Upper lobe of left lung (tissue), 6 donors: Measurements from ENCODE around the gene MAP4K2. TPM values are rescaled to one million over a fixed set of nuclear protein-coding genes. Genes with fewer than 3 reads are reported as not detected.

Experiments used
- ATAC-seq, 2 donors: fragments of 200-7000 bp; cut with Tn5 transposase; one replicate each; pipeline ENCODE4 v1.9.1; 2022; ENCODE audit warnings: mild to moderate bottlenecking in 2 of 2, moderate library complexity in 2 of 2; ENCODE audit not compliant: low FRiP score in 2 of 2
- DNase-seq, 2 donors: peaks; one replicate each; pipeline ENCODE4 v3.0.0-alpha.2; 2019 to 2020
- H3K27ac ChIP-seq, 4 donors: fragments of 200-600 bp; sonication (generic); one replicate each; pipeline ENCODE4 v1.5.1; 2016 to 2019
- H3K27me3 ChIP-seq, 4 donors: fragments of 200-600 bp; sonication (generic); one replicate each; pipeline ENCODE4 v1.5.1; 2017 to 2019
- H3K36me3 ChIP-seq, 4 donors: fragments of 200-600 bp; sonication (generic); one replicate each; pipeline ENCODE4 v1.5.1; 2016 to 2019
- H3K4me1 ChIP-seq, 4 donors: fragments of 200-600 bp; sonication (generic); one replicate each; pipeline ENCODE4 v1.5.1; 2018 to 2019
- H3K4me3 ChIP-seq, 4 donors: fragments of 200-600 bp; sonication (generic); one replicate each; pipeline ENCODE4 v1.5.1; 2017 to 2019; ENCODE audit warnings: mild to moderate bottlenecking in 2 of 4, moderate library complexity in 1 of 4
- H3K9me3 ChIP-seq, 4 donors: fragments of 200-600 bp; sonication (generic); one replicate each; pipeline ENCODE4 v1.5.1; 2018 to 2019
- EP300 ChIP-seq, 4 donors: sonication (generic); formaldehyde crosslinking; IDR thresholded peaks; one replicate each; pipeline ENCODE4 v1.5.1; 2017; ENCODE audit warnings: antibody characterized with exemption in 4 of 4, control low read depth in 2 of 4
- POLR2A ChIP-seq, 4 donors: fragments of 450-650 bp; IDR thresholded peaks; one replicate each; pipeline ENCODE4 v1.5.1; 2016 to 2017; ENCODE audit warnings: antibody characterized with exemption in 4 of 4, mild to moderate bottlenecking in 2 of 4
- POLR2AphosphoS5 ChIP-seq, 2 donors: sonication (generic); formaldehyde crosslinking; IDR thresholded peaks; one replicate each; pipeline ENCODE4 v1.5.1; 2017; ENCODE audit warnings: antibody characterized with exemption in 2 of 2
- WGBS, 2 donors: methylation state at CpG; one replicate each; pipeline ENCODE4 v1.1.5; 2017 to 2018; 5-methylcytosine and 5-hydroxymethylcytosine counted together
- total RNA-seq, 6 donors: library from RNA; depleted of rRNA in 4 of 6; stranded (reverse); fragments of >200 nt in 4 of 6; gene quantifications; one replicate each; pipeline versions ENCODE4 v1.1.0 to v1.2.1, GENCODE V29; 2016 to 2021
- TF ChIP-seq, protein P1 (sequence below), 6 experiments: fragments of 450-650 bp in 4 of 6; fragments of 200-600 bp in 2 of 6; sonication (generic) in 2 of 6; IDR thresholded peaks; one replicate each; pipeline ENCODE4 v1.5.1; 2016 to 2019; ENCODE audit warnings: antibody characterized with exemption in 6 of 6
- donor health status: DM: no; HTN: no; CAD: no; lungs with moderate emphysema.
- donor health status: DM: no; HTN: yes; CAD: no; lungs with severe emphysema.

Gene MAP4K2
- total RNA-seq, 6 donors from 2014 or later: 19.0 to 84.7 (median 29.2) TPM

DNA sequence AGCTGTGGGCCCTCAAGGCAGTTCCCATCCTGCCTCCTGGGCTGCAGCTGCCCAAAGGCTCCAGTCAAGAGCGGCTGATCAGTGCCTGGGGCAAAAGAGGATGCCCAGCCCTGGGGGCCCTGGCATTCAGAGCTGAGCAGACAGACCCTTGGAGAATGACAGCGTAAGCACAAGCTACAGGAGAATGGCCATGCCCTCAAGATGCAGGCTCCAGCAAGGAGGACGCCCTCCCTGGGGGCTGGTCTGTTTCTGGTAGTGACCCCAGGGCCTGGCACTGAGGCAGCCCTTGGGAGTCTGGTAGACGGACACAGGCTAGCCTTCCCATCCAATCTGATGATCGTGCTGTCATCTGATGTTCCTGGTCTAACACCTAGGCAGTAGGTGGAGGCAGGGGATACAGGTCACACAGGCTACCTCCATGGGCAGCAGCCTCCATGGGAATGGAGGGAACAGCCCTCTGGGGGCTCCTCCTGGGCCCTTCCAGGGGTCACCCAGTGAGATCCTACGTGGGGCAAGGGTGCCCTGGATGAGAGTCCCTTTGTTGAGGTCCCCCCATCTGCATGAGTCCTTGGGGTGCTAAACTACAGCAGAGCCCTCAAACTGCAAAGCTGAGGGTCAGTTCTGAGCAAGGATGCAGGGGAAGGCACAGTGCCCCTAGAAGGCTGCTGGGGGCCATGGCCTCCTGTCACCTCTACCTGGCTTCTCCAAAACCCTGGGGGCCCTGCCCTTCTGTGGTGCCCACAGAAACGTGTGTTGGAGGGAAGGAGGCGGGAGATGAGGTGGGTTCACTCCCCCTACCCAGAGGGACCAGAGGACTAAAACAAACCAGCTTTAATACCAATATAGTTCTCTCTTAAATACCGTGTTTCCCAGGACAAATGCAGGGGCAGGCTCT lies 14.4 kb downstream of the MAP4K2 start:
- no peak overlapping the region for H3K4me3 ChIP-seq
- peaks cover 0 to 48% (median 30%) of the 10 kb centered on the region in 4 donors for H3K36me3 ChIP-seq
- DNase-seq: no peak
- 78 to 92% methylated on average over 5 to 9 of the region's 9 CpGs for WGBS, 2 donors
- peak overlapping the region in 3 of 4 donors; percentile 33 to 61 (median 42) for H3K27ac ChIP-seq
- no peak for ATAC-seq
- H3K9me3 ChIP-seq: no peaks in the 10 kb centered on the region
- no peaks in the 10 kb centered on the region for H3K27me3 ChIP-seq
- H3K4me1 ChIP-seq: peaks cover 0 to 11% (median 5%) of the 10 kb centered on the region in 4 donors
- TF ChIP-seq EP300 (IDR thresholded peaks at IDR 0.05) (no peak), POLR2A (IDR thresholded peaks at IDR 0.05) (no peak), POLR2AphosphoS5 (IDR thresholded peaks at IDR 0.05) (no peak)
- TF ChIP-seq, protein P1, sequence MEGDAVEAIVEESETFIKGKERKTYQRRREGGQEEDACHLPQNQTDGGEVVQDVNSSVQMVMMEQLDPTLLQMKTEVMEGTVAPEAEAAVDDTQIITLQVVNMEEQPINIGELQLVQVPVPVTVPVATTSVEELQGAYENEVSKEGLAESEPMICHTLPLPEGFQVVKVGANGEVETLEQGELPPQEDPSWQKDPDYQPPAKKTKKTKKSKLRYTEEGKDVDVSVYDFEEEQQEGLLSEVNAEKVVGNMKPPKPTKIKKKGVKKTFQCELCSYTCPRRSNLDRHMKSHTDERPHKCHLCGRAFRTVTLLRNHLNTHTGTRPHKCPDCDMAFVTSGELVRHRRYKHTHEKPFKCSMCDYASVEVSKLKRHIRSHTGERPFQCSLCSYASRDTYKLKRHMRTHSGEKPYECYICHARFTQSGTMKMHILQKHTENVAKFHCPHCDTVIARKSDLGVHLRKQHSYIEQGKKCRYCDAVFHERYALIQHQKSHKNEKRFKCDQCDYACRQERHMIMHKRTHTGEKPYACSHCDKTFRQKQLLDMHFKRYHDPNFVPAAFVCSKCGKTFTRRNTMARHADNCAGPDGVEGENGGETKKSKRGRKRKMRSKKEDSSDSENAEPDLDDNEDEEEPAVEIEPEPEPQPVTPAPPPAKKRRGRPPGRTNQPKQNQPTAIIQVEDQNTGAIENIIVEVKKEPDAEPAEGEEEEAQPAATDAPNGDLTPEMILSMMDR (IDR thresholded peaks at IDR 0.05): no peak

DNA sequence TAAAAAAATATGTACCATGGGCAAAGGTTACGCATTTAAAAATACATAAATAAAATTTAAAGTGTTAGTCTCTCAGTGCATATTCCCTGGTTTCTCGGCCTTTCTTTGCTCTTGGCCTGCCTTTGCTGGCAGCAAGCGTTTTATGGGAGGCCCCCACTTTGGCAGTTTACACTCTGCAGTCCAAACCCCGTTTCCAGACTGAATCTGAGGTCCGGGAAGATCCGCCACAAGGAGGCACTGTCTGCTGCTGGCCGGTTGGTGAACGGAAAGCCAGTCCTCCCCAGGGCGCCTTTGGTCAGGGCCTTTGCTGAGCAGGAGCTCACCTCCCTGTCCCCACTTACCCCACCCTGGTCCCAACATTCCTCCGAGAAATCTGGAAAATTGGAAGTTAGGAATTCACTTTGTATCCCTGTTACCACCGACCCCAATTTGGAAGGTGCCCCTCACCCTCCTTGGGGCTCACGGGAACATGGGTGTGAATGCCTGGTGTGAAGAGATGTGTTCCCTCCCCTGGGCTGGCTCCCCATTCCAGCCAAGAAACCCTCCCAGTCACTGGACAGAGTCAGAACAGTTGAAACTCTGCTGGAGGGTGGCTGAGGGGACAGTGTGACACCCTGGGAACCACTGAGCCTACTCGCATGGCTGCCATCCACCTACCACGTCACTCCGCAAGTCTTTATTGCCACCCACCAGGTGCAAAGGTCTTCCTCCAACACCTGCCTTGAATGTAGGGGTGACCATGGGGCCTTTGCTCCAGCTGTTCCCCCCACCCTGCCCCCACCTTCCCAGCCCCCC lies 15.3 kb downstream of the MAP4K2 start:
- Histone ChIP-seq H3K4me1 (peaks cover 0 to 10% (median 2%) of the 10 kb centered on the region in 4 donors), H3K27ac (peak overlapping the region in 3 of 4 donors; percentile 33 to 61 (median 42)), H3K36me3 (peaks cover 0 to 46% (median 30%) of the 10 kb centered on the region in 4 donors), H3K4me3 (no peak overlapping the region), H3K27me3 (no peaks in the 10 kb centered on the region), H3K9me3 (no peaks in the 10 kb centered on the region)
- no peak for TF ChIP-seq POLR2A (IDR thresholded peaks at IDR 0.05)
- TF ChIP-seq, protein P1 (IDR thresholded peaks at IDR 0.05): peak; percentile 56 to 70 (median 64)
- ATAC-seq (peak; percentile 75 to 79), DNase-seq (peak in 1 of 2 donors; percentile 73)
- 19 to 43% methylated on average over 7 to 15 of the region's 15 CpGs for WGBS, 2 donors

DNA sequence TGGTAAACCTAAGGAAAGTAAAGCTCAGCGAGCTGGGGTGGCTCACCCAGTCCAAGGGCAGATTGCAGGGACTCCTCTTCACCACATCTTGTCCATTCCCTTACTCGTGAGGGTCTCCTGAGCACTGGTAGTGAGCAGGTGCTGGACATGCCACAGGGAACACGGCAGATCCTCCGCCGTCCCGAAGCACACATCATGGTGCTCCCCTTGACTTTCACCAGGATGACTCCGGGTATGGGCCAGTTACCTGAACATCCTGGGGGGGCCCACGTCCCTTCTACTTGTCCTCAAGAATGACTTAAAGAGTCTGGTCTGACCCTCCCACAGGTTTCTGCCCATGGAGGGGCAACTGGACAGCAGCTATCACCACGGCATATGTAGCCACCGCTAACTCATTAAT lies 16.7 kb downstream of the MAP4K2 start:
- Histone ChIP-seq H3K27ac (no peak overlapping the region), H3K27me3 (no peaks in the 10 kb centered on the region), H3K36me3 (peaks cover 0 to 32% (median 24%) of the 10 kb centered on the region in 4 donors), H3K9me3 (no peaks in the 10 kb centered on the region), H3K4me1 (peaks cover 0 to 10% (median 2%) of the 10 kb centered on the region in 4 donors), H3K4me3 (no peak overlapping the region)
- no peak for ATAC-seq
- TF ChIP-seq POLR2AphosphoS5 (IDR thresholded peaks at IDR 0.05) (no peak), POLR2A (IDR thresholded peaks at IDR 0.05) (no peak), EP300 (IDR thresholded peaks at IDR 0.05) (no peak)
- TF ChIP-seq, protein P1 (IDR thresholded peaks at IDR 0.05): no peak
- WGBS, 2 donors: 94% methylated on average over 10 of the region's 10 CpGs
- DNase-seq: no peak

DNA sequence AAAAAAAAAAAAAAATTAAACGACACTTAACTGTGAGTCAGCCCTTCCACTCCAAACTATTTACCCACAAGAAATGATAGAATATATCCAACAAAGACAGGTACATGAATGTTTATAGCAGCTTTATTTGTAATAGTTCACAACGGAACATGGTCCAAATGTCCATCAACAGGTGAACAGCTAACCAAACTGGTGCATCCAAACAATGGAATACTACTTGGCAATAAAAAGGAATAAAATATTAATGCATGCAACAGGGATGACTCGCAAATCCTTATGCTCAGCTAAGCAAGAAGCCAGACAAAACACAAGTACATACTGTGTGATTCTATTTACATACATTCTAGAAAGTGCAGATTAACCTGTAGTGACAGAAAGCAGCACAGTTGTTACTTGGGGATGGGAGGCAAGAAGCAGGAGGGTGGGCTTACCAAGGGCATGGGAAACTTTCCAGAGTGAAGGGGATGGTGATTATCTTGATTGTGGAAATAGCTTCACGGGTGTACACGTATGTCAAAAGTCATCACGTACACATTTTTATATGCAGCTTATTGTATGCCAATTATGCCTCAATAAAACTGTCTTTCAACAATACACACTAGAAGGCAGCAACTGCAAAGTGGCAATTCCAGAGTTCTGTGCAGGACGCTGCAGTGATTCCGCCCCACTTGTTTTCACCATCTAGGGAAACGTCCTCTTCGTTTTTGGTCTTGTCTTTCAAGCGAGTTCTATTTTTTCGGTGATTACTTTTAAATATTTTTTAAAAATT lies 18.0 kb downstream of the MAP4K2 start:
- Histone ChIP-seq H3K27me3 (no peaks in the 10 kb centered on the region), H3K4me3 (no peak overlapping the region), H3K9me3 (no peaks in the 10 kb centered on the region), H3K4me1 (peaks cover 0 to 11% (median 2%) of the 10 kb centered on the region in 4 donors), H3K27ac (no peak overlapping the region), H3K36me3 (peaks cover 0 to 20% (median 18%) of the 10 kb centered on the region in 4 donors)
- WGBS, 2 donors: 88 to 89% methylated on average over 12 of the region's 12 CpGs
- ATAC-seq: no peak
- DNase-seq: no peak
- TF ChIP-seq POLR2AphosphoS5 (IDR thresholded peaks at IDR 0.05): no peak
- TF ChIP-seq EP300 (IDR thresholded peaks at IDR 0.05): no peak
- no peak for TF ChIP-seq POLR2A (IDR thresholded peaks at IDR 0.05)
- TF ChIP-seq, protein P1 (IDR thresholded peaks at IDR 0.05): no peak
